Skeletal muscle tissue (tissue), 4 donors: Measurements from ENCODE around the gene GAS2L2. TPM values are rescaled to one million over a fixed set of nuclear protein-coding genes. Genes with fewer than 3 reads are reported as not detected.

Experiments
- H3K27ac ChIP-seq: one replicate; pipeline ENCODE4 v1.7.0; 2013; ENCODE audit warnings: mild to moderate bottlenecking, low read depth, low read length, inconsistent platforms
- H3K27me3 ChIP-seq, 3 donors: one replicate each; pipeline ENCODE4 v1.7.0; 2013; ENCODE audit warnings: low read length in 3 of 3; ENCODE audit not compliant: control insufficient read depth in 3 of 3, insufficient read depth in 3 of 3
- H3K36me3 ChIP-seq, 3 donors: one replicate each; pipeline ENCODE4 v1.7.0; 2013; ENCODE audit warnings: low read length in 3 of 3; ENCODE audit not compliant: control insufficient read depth in 3 of 3, insufficient read depth in 3 of 3
- H3K4me1 ChIP-seq, 3 donors: one replicate each; pipeline ENCODE4 v1.7.0; 2013; ENCODE audit warnings: low read length in 3 of 3, mild to moderate bottlenecking in 3 of 3; ENCODE audit not compliant: control insufficient read depth in 3 of 3, insufficient read depth in 3 of 3
- H3K4me3 ChIP-seq, 3 donors: one replicate each; pipeline ENCODE4 v1.7.0; 2013; ENCODE audit warnings: low read length in 3 of 3
- H3K9ac ChIP-seq, 3 donors: one replicate each; pipeline ENCODE4 v1.7.0; 2013; ENCODE audit warnings: low read length in 3 of 3, mild to moderate bottlenecking in 3 of 3, moderate library complexity in 2 of 3, low read depth in 1 of 3
- H3K9me3 ChIP-seq, 3 donors: one replicate each; pipeline ENCODE4 v1.7.0; 2013; ENCODE audit warnings: low read length in 3 of 3; ENCODE audit not compliant: control insufficient read depth in 3 of 3
- total RNA-seq: library from RNA; depleted of rRNA; stranded (reverse); fragments of >200 nt; gene quantifications from one replicate; pipeline ENCODE4 v1.2.3, GENCODE V29; 2014
- donor health status: Osteomylitis.

The GAS2L2 gene
- total RNA-seq, 1 donor from 2014 or later, result not detected

- peaks cover 9 to 18% (median 12%) of the 10 kb centered on the region in 3 donors for H3K4me1 ChIP-seq
- no peak overlapping the region for H3K27ac ChIP-seq
- H3K9me3 ChIP-seq, result no peaks in the 10 kb centered on the region
- no peaks in the 10 kb centered on the region for H3K36me3 ChIP-seq
- peaks cover 20 to 57% (median 34%) of the 10 kb centered on the region in 3 donors for H3K27me3 ChIP-seq
- no peak overlapping the region for H3K9ac ChIP-seq
- H3K4me3 ChIP-seq, result no peak overlapping the region
Observed at GRCh38 chr17:35748979-35749378, 4.1 kb downstream of the GAS2L2 start.

GRCh38 chr17:35748341-35748841 lies 4.6 kb downstream of the GAS2L2 start:
- no peaks in the 10 kb centered on the region for H3K36me3 ChIP-seq
- no peak overlapping the region for H3K9ac ChIP-seq
- peaks cover 26 to 63% (median 36%) of the 10 kb centered on the region in 3 donors for H3K27me3 ChIP-seq
- no peaks in the 10 kb centered on the region for H3K9me3 ChIP-seq
- H3K4me1 ChIP-seq, result peaks cover 9 to 18% (median 12%) of the 10 kb centered on the region in 3 donors
- no peak overlapping the region for H3K4me3 ChIP-seq
- no peak overlapping the region for H3K27ac ChIP-seq

- Histone ChIP-seq H3K27ac (no peak overlapping the region), H3K9ac (peak overlapping the region in 1 of 3 donors; percentile 20), H3K27me3 (peaks cover 31 to 65% (median 41%) of the 10 kb centered on the region in 3 donors), H3K4me1 (peaks cover 9 to 16% (median 12%) of the 10 kb centered on the region in 3 donors), H3K4me3 (no peak overlapping the region), H3K9me3 (no peaks in the 10 kb centered on the region), H3K36me3 (no peaks in the 10 kb centered on the region)
Observed at GRCh38 chr17:35747540-35748017, 5.5 kb downstream of the GAS2L2 start.

GRCh38 chr17:35745749-35746320 lies 7.2 kb downstream of the GAS2L2 start:
- Histone ChIP-seq H3K9ac (no peak overlapping the region), H3K9me3 (no peaks in the 10 kb centered on the region), H3K4me3 (no peak overlapping the region), H3K4me1 (peaks cover 16 to 22% (median 19%) of the 10 kb centered on the region in 3 donors), H3K36me3 (no peaks in the 10 kb centered on the region), H3K27ac (no peak overlapping the region), H3K27me3 (peaks cover 40 to 71% (median 50%) of the 10 kb centered on the region in 3 donors)

GRCh38 chr17:35745246-35745645 lies 7.8 kb downstream of the GAS2L2 start:
- no peak overlapping the region for H3K27ac ChIP-seq
- H3K4me1 ChIP-seq, result peaks cover 16 to 23% (median 20%) of the 10 kb centered on the region in 3 donors
- no peak overlapping the region for H3K4me3 ChIP-seq
- no peaks in the 10 kb centered on the region for H3K36me3 ChIP-seq
- H3K27me3 ChIP-seq, result peaks cover 41 to 68% (median 51%) of the 10 kb centered on the region in 3 donors
- H3K9ac ChIP-seq, result no peak overlapping the region
- no peaks in the 10 kb centered on the region for H3K9me3 ChIP-seq

GRCh38 chr17:35744830-35745229 lies 8.2 kb downstream of the GAS2L2 start:
- Histone ChIP-seq H3K4me3 (no peak overlapping the region), H3K4me1 (peaks cover 16 to 23% (median 20%) of the 10 kb centered on the region in 3 donors), H3K9ac (no peak overlapping the region), H3K36me3 (no peaks in the 10 kb centered on the region), H3K9me3 (no peaks in the 10 kb centered on the region), H3K27ac (no peak overlapping the region), H3K27me3 (peaks cover 44 to 67% (median 50%) of the 10 kb centered on the region in 3 donors)

GRCh38 chr17:35743626-35744328 lies 9.3 kb downstream of the GAS2L2 start:
- Histone ChIP-seq H3K27me3 (peaks cover 35 to 57% (median 42%) of the 10 kb centered on the region in 3 donors), H3K9me3 (no peaks in the 10 kb centered on the region), H3K9ac (no peak overlapping the region), H3K27ac (no peak overlapping the region), H3K36me3 (no peaks in the 10 kb centered on the region), H3K4me1 (peaks cover 16 to 23% (median 20%) of the 10 kb centered on the region in 3 donors), H3K4me3 (no peak overlapping the region)

- Histone ChIP-seq H3K9me3 (no peaks in the 10 kb centered on the region), H3K27ac (no peak overlapping the region), H3K4me3 (no peak overlapping the region), H3K36me3 (no peaks in the 10 kb centered on the region), H3K27me3 (peaks cover 33 to 50% (median 34%) of the 10 kb centered on the region in 3 donors), H3K9ac (no peak overlapping the region), H3K4me1 (peaks cover 10 to 15% (median 12%) of the 10 kb centered on the region in 3 donors)
Observed at GRCh38 chr17:35742896-35743477, 10.1 kb downstream of the GAS2L2 start.

GRCh38 chr17:35742496-35742895 lies 10.5 kb downstream of the GAS2L2 start:
- no peak overlapping the region for H3K4me3 ChIP-seq
- H3K9ac ChIP-seq, result no peak overlapping the region
- H3K27ac ChIP-seq, result no peak overlapping the region
- H3K36me3 ChIP-seq, result no peaks in the 10 kb centered on the region
- no peaks in the 10 kb centered on the region for H3K9me3 ChIP-seq
- H3K4me1 ChIP-seq, result peaks cover 8 to 14% (median 11%) of the 10 kb centered on the region in 3 donors
- H3K27me3 ChIP-seq, result peaks cover 33 to 45% (median 33%) of the 10 kb centered on the region in 3 donors
